HepG2 (cell line): ENCODE data around the gene LAMA5. TPM values are rescaled to one million over a fixed set of nuclear protein-coding genes. Genes with fewer than 3 reads are reported as not detected.

Source experiments
- AHDC1 ChIP-seq: sonication (generic); formaldehyde crosslinking; IDR thresholded peaks from 2 replicates; pipeline ENCODE4 v1.5.1; 2020; ENCODE audit warnings: mild to moderate bottlenecking, missing genetic modification reagents, borderline replicate concordance
- ATF2 ChIP-seq: sonication (generic); formaldehyde crosslinking; IDR thresholded peaks from 2 replicates; pipeline ENCODE4 v1.4.0; 2020; ENCODE audit warnings: missing genetic modification reagents
- ATF3 ChIP-seq: sonication (generic); formaldehyde crosslinking; IDR thresholded peaks from 2 replicates; pipeline ENCODE4 v1.4.0; 2020; ENCODE audit warnings: missing genetic modification reagents
- ATF7 ChIP-seq, 2 experiments: fragments of 450-650 bp in 1 of 2; sonication (generic) in 1 of 2; formaldehyde crosslinking in 1 of 2; IDR thresholded peaks; 2 replicates each; pipeline versions ENCODE4 v1.4.0 to v1.6.1; 2016 to 2020; ENCODE audit warnings: antibody characterized with exemption in 1 of 2, mild to moderate bottlenecking in 1 of 2, missing genetic modification reagents in 1 of 2
- ATRX ChIP-seq: sonication (generic); formaldehyde crosslinking; IDR thresholded peaks from 2 replicates; pipeline ENCODE4 v1.4.0; 2020; ENCODE audit warnings: missing genetic modification reagents, borderline replicate concordance
- CBX5 ChIP-seq: sonication (generic); formaldehyde crosslinking; IDR thresholded peaks from 2 replicates; pipeline ENCODE4 v1.4.0; 2020; ENCODE audit warnings: missing genetic modification reagents, borderline replicate concordance
- DMAP1 ChIP-seq: IDR thresholded peaks from 2 replicates; pipeline ENCODE4 v1.6.1; 2016
- GMEB2 ChIP-seq: IDR thresholded peaks from 2 replicates; pipeline ENCODE4 v1.6.1; 2016; ENCODE audit warnings: missing biosample characterization, missing genetic modification reagents, low read depth
- MBD4 ChIP-seq: IDR thresholded peaks from 2 replicates; pipeline ENCODE4 v1.6.1; 2012; ENCODE audit warnings: low read length, inconsistent platforms, borderline replicate concordance
- MBNL3 ChIP-seq: fragments of 250-450 bp; sonication (Bioruptor Pico); conservative IDR thresholded peaks from 2 replicates; pipeline ENCODE4 v1.8.0; 2022; ENCODE audit warnings: mild to moderate bottlenecking, inconsistent platforms
- TFAP4 ChIP-seq: sonication (generic); IDR thresholded peaks from 2 replicates; pipeline ENCODE4 v1.6.1; 2016; ENCODE audit warnings: low read depth, borderline replicate concordance
- TSC22D2 ChIP-seq: sonication (generic); formaldehyde crosslinking; IDR thresholded peaks from 2 replicates; pipeline ENCODE4 v1.5.1; 2020; ENCODE audit warnings: missing genetic modification reagents, mild to moderate bottlenecking, borderline replicate concordance
- ZBTB37 ChIP-seq: sonication (generic); formaldehyde crosslinking; IDR thresholded peaks from 2 replicates; pipeline ENCODE4 v1.4.0; 2020; ENCODE audit warnings: mild to moderate bottlenecking, missing genetic modification reagents
- ZNF180 ChIP-seq: sonication (generic); formaldehyde crosslinking; IDR thresholded peaks from 2 replicates; pipeline ENCODE4 v1.4.0; 2020; ENCODE audit warnings: low read depth, missing genetic modification reagents, borderline replicate concordance
- ZNF205 ChIP-seq: IDR thresholded peaks from 2 replicates; pipeline ENCODE4 v1.6.1; 2018; ENCODE audit warnings: missing biosample characterization, missing genetic modification reagents
- ZNF776 ChIP-seq: sonication (generic); formaldehyde crosslinking; IDR thresholded peaks from 2 replicates; pipeline ENCODE4 v1.4.0; 2020; ENCODE audit warnings: mild to moderate bottlenecking, missing genetic modification reagents
- polyA plus RNA-seq, 8 experiments: library from polyadenylated mRNA; depleted of rRNA in 3 of 8; stranded (reverse) in 7 of 8; unstranded in 1 of 8; fragments of >200 nt; fragmentation: Illumina TruSeq in 4 of 8; extraction: Trizol in 4 of 8; gene quantifications; 2 replicates each; pipeline versions ENCODE4 v1.2.1 to v1.2.3, GENCODE V29; 2011 to 2016; ENCODE audit warnings: low read depth in 4 of 8, missing spikeins in 1 of 8, mixed read lengths in 1 of 8; ENCODE audit not compliant: insufficient read depth in 1 of 8
- total RNA-seq, 5 experiments: library from RNA; depleted of rRNA; stranded (reverse); fragments of >200 nt; fragmentation: Illumina TruSeq; extraction: Trizol; gene quantifications; 2 replicates each; pipeline ENCODE4 v1.2.3, GENCODE V29; 2016; ENCODE audit warnings: low read depth in 1 of 5

Gene LAMA5
- total and polyA plus RNA-seq, 2 of the 13 experiments (the other 11 are each of a cell fraction or from before 2014, with no cell fraction given): 21.0 to 44.7 TPM

GRCh38 chr20:62297449-62298227 is 69.5 kb downstream of the LAMA5 start (continued):
- TF ChIP-seq AHDC1 (0 out of 2 replicates have a peak, but pooled peaks have one; percentile 31), ZNF776 (CRISPR knock-in tag) (no peak), ATRX (CRISPR knock-in tag) (no peak), ATF3 (CRISPR knock-in tag) (no peak), ATF7 (IDR thresholded peaks at IDR 0.05) (no peak), ATF7 (CRISPR knock-in tag; IDR thresholded peaks at IDR 0.05) (no peak), DMAP1 (CRISPR knock-in tag) (no peak), MBNL3 (CRISPR knock-in tag) (no peak), TFAP4 (peak; percentile 65; the same call in 1 of the 2 replicates), GMEB2 (no peak), MBD4 (no peak), TSC22D2 (CRISPR knock-in tag) (0 out of 2 replicates have a peak, but pooled peaks have one; percentile 56), CBX5 (CRISPR knock-in tag) (no peak), ZNF205 (CRISPR knock-in tag) (no peak), ZBTB37 (no peak), ZNF180 (no peak; the same call in 1 of the 2 replicates), ATF2 (0 out of 2 replicates have a peak, but pooled peaks have one; percentile 13)
